T-cell (primary cell): Measurements from ENCODE around the gene C20orf204. TPM values are rescaled to one million over a fixed set of nuclear protein-coding genes. Genes with fewer than 3 reads are reported as not detected.

Source experiments
- ATAC-seq, 4 experiments: fragments of 200-7000 bp in 3 of 4; fragments of 150-1000 bp in 1 of 4; cut with Tn5 transposase; replicated peaks in 1 of 4; 1 replicate in 3 of 4; 2 replicates in 1 of 4; pipeline ENCODE4 v1.10.0; 2021; ENCODE audit warnings: moderate library complexity in 3 of 4, mild to moderate bottlenecking in 2 of 4, moderate number of reproducible peaks in 1 of 4
- CTCF ChIA-PET, 2 donors: fragments of 300-600 bp; sonication (Branson Sonifier 250); formaldehyde crosslinking; loops; one replicate each; lab custom pipeline; 2022; ENCODE audit warnings: antibody characterized with exemption in 2 of 2; lab: Charles Lee
- POLR2A ChIA-PET, 2 donors: fragments of 300-600 bp; sonication (Branson Sonifier 250); formaldehyde crosslinking; loops; one replicate each; lab custom pipeline; 2022; ENCODE audit warnings: antibody characterized with exemption in 2 of 2; lab: Charles Lee
- DNase-seq, 35 experiments: peaks; one replicate each; pipeline versions ENCODE4 v3.0.0 to v3.0.0-alpha.2; 2013 to 2023
- H3K27ac ChIP-seq: one replicate; pipeline ENCODE4 v1.5.1; 2013; ENCODE audit warnings: low read length
- H3K27me3 ChIP-seq, 2 experiments: replicated peaks in 1 of 2; 1 replicate in 1 of 2; 2 replicates in 1 of 2; pipeline versions ENCODE4 v1.6.1 to v1.7.0; 2013; ENCODE audit warnings: low read length in 1 of 2, mixed read lengths in 1 of 2; ENCODE audit not compliant: control insufficient read depth in 2 of 2, insufficient read depth in 2 of 2; ENCODE audit errors: extremely low read depth in 1 of 2
- H3K36me3 ChIP-seq, 2 donors: 1 replicate in 1 of 2; 2 replicates in 1 of 2; pipeline versions ENCODE4 v1.6.1 to v1.7.0; 2013; ENCODE audit warnings: low read length in 1 of 2; ENCODE audit not compliant: control insufficient read depth in 2 of 2, insufficient read depth in 1 of 2; ENCODE audit errors: extremely low read depth in 1 of 2
- H3K4me1 ChIP-seq, 2 experiments: 1 replicate in 1 of 2; 2 replicates in 1 of 2; pipeline versions ENCODE4 v1.6.1 to v1.7.0; 2013; ENCODE audit warnings: low read length in 2 of 2, mixed read lengths in 1 of 2; ENCODE audit not compliant: insufficient read depth in 2 of 2, control insufficient read depth in 1 of 2; ENCODE audit errors: extremely low read depth in 1 of 2
- H3K4me3 ChIP-seq, 2 donors: 1 replicate in 1 of 2; 2 replicates in 1 of 2; pipeline versions ENCODE4 v1.5.1 to v1.7.0; 2013; ENCODE audit warnings: mild to moderate bottlenecking in 2 of 2, low read length in 1 of 2, moderate library complexity in 1 of 2; ENCODE audit not compliant: control insufficient read depth in 1 of 2; ENCODE audit errors: extremely low read depth in 1 of 2
- H3K9me3 ChIP-seq: 2 replicates; pipeline ENCODE4 v1.7.0; 2013
- H3K27ac Mint-ChIP-seq, 2 donors: one replicate each; pipeline ENCODE4 v1.8.0; 2020 to 2021; ENCODE audit warnings: mild to moderate bottlenecking in 2 of 2, mixed read lengths in 2 of 2
- H3K27me3 Mint-ChIP-seq, 2 donors: one replicate each; pipeline ENCODE4 v1.8.0; 2021 to 2022; ENCODE audit warnings: mixed read lengths in 2 of 2
- H3K36me3 Mint-ChIP-seq: one replicate; pipeline ENCODE4 v1.8.0; 2021; ENCODE audit warnings: mixed read lengths
- H3K4me1 Mint-ChIP-seq, 3 donors: one replicate each; pipeline ENCODE4 v1.8.0; 2020 to 2022; ENCODE audit warnings: mixed read lengths in 3 of 3, mild to moderate bottlenecking in 1 of 3
- H3K4me3 Mint-ChIP-seq, 3 donors: one replicate each; pipeline ENCODE4 v1.8.0; 2020 to 2022; ENCODE audit warnings: mild to moderate bottlenecking in 3 of 3, mixed read lengths in 3 of 3, moderate library complexity in 3 of 3
- H3K9me3 Mint-ChIP-seq, 3 donors: one replicate each; pipeline ENCODE4 v1.8.0; 2020 to 2022; ENCODE audit warnings: mixed read lengths in 3 of 3
- WGBS: methylation state at CpG from one replicate; pipeline ENCODE4 v1.1.5; 2013; ENCODE audit warnings: missing lambda C conversion rate; ENCODE audit not compliant: insufficient coverage; 5-methylcytosine and 5-hydroxymethylcytosine counted together
- total RNA-seq, 35 experiments: library from RNA in 6 of 35; stranded (reverse) in 6 of 35; fragments of 120-200 nt in 1 of 35; gene quantifications; one replicate each; pipeline versions ENCODE4 v1.2.1 to v1.2.4 and lab custom pipeline; 2013 to 2026

Gene C20orf204
- total RNA-seq, 5 donors from 2014 or later (not counting 1 experiment from before 2014, with no cell fraction given), result 4.5 to 20.8 (median 9.5) TPM

DNA sequence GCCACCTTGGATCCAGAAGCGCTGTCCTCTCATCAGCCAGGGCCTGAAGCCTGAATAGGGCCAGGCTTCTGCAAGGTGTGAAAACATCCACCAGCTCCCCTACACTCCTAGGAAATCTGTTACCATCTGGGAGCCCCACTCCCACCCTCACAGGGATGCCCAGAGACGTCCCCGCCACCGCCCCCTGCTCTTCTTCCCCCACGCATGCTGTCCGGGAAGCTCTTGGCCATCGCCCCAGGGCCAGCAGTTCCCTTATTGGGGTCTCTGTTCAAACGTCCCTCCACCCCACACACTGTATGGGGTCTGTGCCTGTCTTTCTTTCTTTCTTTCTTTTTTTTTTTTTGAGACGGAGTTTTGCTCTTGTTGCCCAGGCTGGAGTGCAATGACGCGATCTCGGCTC is 39.6 kb downstream of the C20orf204 start:
- POLR2A ChIA-PET, result no interaction called here
- Histone ChIP-seq H3K4me1 (peaks cover 13 to 51% of the 10 kb centered on the region in 2 experiments), H3K36me3 (peaks cover 9 to 42% of the 10 kb centered on the region in 2 donors), H3K4me3 (no peak overlapping the region), H3K27ac (no peak overlapping the region), H3K27me3 (no peaks in the 10 kb centered on the region), H3K9me3 (no peaks in the 10 kb centered on the region)
- peak overlapping the region in 1 of 3 donors; percentile 91 for H3K4me3 Mint-ChIP-seq
- H3K27me3 Mint-ChIP-seq, result no peaks in the 10 kb centered on the region
- peaks cover 18 to 34% (median 25%) of the 10 kb centered on the region in 3 donors for H3K4me1 Mint-ChIP-seq
- DNase-seq (no peak), ATAC-seq (no peak)
- CTCF ChIA-PET, result no interaction called here
- H3K36me3 Mint-ChIP-seq, result peaks cover 3% of the 10 kb centered on the region
- WGBS, result 98% methylated on average over 7 of the region's 12 CpGs
- H3K9me3 Mint-ChIP-seq, result no peaks in the 10 kb centered on the region
- peak overlapping the region; percentile 22 to 43 for H3K27ac Mint-ChIP-seq

DNA sequence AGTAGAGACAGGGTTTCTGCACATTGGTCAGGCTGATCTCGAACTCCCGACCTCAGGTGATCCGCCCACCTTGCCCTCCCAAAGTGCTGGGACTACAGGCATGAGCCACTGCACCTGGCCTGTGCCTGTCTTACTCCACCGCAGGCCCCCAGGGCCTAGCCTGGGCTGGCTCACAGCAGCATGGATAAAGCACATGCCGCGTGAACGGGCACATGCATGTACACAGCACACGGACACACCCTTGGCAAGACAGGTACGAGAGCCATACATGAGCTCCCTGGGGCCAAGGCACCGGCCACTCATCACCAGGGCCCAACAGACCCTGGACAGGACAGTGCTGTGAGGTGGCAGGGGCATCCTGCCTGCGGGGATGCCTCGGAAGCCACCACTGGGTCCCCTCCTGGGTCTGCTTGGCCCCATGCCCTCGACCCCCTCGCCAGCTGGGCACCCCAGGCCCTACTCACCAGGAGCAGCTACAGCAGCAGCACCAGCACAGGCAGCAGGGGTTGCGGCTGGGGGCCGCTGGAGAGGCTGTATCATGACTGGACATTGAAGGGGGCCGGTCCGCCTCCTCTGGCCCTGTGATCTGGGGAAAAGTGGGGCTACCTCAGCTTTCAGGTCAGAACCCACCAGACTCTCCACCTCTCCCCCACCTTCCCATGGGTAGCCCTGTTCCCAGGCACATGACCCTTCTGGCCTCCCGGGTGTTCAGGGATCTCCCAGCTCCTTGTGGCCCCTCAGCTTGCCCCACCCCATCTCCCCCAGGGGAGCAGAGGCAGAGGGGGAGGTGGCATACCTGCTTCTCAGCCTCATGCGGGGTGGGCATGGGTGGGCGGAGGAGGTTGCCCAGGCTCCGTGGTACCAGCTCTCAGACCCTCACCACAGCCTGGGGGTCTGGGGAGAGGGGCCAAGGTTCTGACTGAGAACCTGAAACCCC is 40.3 kb downstream of the C20orf204 start:
- H3K27ac Mint-ChIP-seq, result peak overlapping the region; percentile 71 to 94
- WGBS, result 88% methylated on average over 16 of the region's 22 CpGs
- DNase-seq (no peak), ATAC-seq (no peak)
- Histone ChIP-seq H3K36me3 (peaks cover 9 to 42% of the 10 kb centered on the region in 2 donors), H3K4me3 (peak overlapping the region; percentile 90 to 97), H3K27me3 (no peaks in the 10 kb centered on the region), H3K27ac (peak overlapping the region; percentile 76), H3K4me1 (peaks cover 15 to 54% of the 10 kb centered on the region in 2 experiments), H3K9me3 (no peaks in the 10 kb centered on the region)
- H3K36me3 Mint-ChIP-seq, result peaks cover 3% of the 10 kb centered on the region
- POLR2A ChIA-PET, result no interaction called here
- no peaks in the 10 kb centered on the region for H3K27me3 Mint-ChIP-seq
- CTCF ChIA-PET, result no interaction called here
- peaks cover 25 to 34% (median 26%) of the 10 kb centered on the region in 3 donors for H3K4me1 Mint-ChIP-seq
- no peaks in the 10 kb centered on the region for H3K9me3 Mint-ChIP-seq
- H3K4me3 Mint-ChIP-seq, result peak overlapping the region in 2 of 3 donors; percentile 21 to 91

DNA sequence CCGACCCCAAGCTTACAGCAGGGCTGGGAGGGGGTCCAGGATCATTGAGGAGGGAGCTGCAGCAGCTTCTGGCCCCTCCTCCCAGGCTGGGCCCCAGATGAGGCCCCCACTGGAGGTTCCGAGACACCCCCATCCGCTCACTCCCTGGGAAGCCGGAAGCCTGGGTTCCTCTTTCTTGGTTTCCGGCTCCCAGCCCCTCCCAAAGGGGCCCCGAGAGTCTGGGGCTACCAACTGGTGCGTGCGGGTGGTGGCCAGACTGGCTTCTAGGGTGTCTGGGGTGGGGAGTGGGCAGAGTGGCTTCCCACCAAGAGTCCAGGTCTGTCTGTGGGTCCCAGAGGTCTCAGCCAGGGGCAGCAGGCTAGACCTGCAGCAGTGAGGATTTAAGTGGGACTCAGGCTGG is 41.1 kb downstream of the C20orf204 start:
- H3K27ac ChIP-seq, result peak overlapping the region; percentile 76
- Mint-ChIP-seq H3K27ac (peak overlapping the region; percentile 89 to 94), H3K9me3 (no peaks in the 10 kb centered on the region), H3K4me3 (peak overlapping the region; percentile 83 to 91 (median 88)), H3K36me3 (peaks cover 3% of the 10 kb centered on the region), H3K27me3 (no peaks in the 10 kb centered on the region), H3K4me1 (peaks cover 31 to 36% (median 33%) of the 10 kb centered on the region in 3 donors)
- peaks cover 9 to 38% of the 10 kb centered on the region in 2 donors for H3K36me3 ChIP-seq
- H3K4me1 ChIP-seq, result peaks cover 18 to 56% of the 10 kb centered on the region in 2 experiments
- WGBS, result 10% methylated on average over 7 of the region's 8 CpGs
- peak in 7 of 35 experiments; percentile 20 to 57 (median 31) for DNase-seq
- POLR2A ChIA-PET, result no interaction called here
- no peaks in the 10 kb centered on the region for H3K27me3 ChIP-seq
- peak overlapping the region; percentile 90 to 97 for H3K4me3 ChIP-seq
- no peaks in the 10 kb centered on the region for H3K9me3 ChIP-seq
- peak in 2 of 4 experiments; percentile 10 to 21 for ATAC-seq
- CTCF ChIA-PET, result no interaction called here

DNA sequence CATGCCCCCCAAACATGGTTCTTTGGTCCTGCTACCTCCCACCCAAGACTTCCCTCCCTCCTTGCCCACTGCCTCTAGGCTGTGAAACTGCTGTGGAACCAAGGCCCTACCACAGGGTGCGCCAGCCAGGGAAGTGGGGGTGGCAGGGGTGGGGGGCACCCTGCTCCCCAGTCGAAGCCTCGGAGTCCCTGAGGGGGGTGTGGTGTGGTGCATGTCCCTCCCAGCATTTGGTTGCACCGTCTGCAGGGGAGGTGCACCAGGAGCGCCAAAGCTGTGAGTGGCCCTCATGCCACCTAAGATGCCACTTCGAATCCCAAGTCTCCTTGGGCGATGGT is 41.5 kb downstream of the C20orf204 start:
- ChIA-PET CTCF (interaction anchor here in 1 of 2 donors (0.6 kb wide), 1 partner anchor 176 kb away, joined by 4 read pairs; no protein-coding TSS in a partner anchor), POLR2A (no interaction called here)
- no peaks in the 10 kb centered on the region for H3K27me3 Mint-ChIP-seq
- Histone ChIP-seq H3K4me1 (peaks cover 20 to 60% of the 10 kb centered on the region in 2 experiments), H3K36me3 (peaks cover 7 to 34% of the 10 kb centered on the region in 2 donors), H3K27ac (peak overlapping the region; percentile 76), H3K9me3 (no peaks in the 10 kb centered on the region), H3K27me3 (no peaks in the 10 kb centered on the region), H3K4me3 (peak overlapping the region; percentile 90 to 97)
- DNase-seq (no peak), ATAC-seq (peak in 3 of 4 experiments; percentile 2 to 3 (median 2))
- H3K27ac Mint-ChIP-seq, result peak overlapping the region; percentile 89 to 94
- no peaks in the 10 kb centered on the region for H3K9me3 Mint-ChIP-seq
- H3K36me3 Mint-ChIP-seq, result peaks cover 3% of the 10 kb centered on the region
- H3K4me3 Mint-ChIP-seq, result peak overlapping the region; percentile 83 to 91 (median 88)
- H3K4me1 Mint-ChIP-seq, result peaks cover 34 to 37% (median 37%) of the 10 kb centered on the region in 3 donors
- WGBS, result 0% methylated on average over 7 of the region's 7 CpGs

DNA sequence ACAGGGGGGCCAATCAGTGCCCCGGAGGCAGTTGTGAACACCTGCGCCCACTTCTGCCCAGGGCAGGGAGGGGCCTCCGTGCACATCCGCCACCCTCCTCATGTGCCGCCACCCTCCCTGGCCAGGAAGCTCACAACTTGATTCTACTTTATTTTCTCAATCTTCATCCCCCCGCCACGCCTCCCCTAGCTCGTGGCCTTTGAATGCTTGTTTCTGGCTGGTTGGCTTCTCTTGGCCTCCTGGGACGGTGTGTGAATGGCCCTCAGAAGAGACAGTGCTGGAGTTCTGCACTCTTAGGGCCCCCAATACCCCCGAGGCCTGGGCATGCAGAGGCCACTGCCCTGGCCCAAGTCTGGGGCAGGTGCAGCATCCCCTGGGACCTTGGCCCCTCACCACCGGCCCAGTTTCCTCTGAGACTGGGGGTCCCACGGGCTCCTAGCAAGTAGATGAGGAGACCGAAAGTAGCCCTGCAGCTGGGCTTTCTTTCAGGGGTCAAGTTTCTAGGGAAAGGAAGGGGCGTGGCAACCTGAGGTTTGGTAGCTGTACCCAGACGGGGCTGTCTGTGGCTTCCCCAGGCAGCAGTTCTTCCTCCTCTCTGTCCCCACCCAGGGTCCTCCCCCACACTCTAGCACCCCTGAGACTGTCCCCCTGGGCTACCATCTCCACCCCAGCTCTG is 42.0 kb downstream of the C20orf204 start:
- Mint-ChIP-seq H3K4me3 (peak overlapping the region; percentile 83 to 91 (median 88)), H3K27ac (peak overlapping the region; percentile 89 to 94), H3K4me1 (peaks cover 37 to 42% (median 40%) of the 10 kb centered on the region in 3 donors), H3K9me3 (no peaks in the 10 kb centered on the region), H3K27me3 (no peaks in the 10 kb centered on the region), H3K36me3 (peaks cover 3% of the 10 kb centered on the region)
- Histone ChIP-seq H3K27me3 (peaks cover 0 to 3% of the 10 kb centered on the region in 2 experiments), H3K9me3 (no peaks in the 10 kb centered on the region), H3K36me3 (peaks cover 3 to 30% of the 10 kb centered on the region in 2 donors), H3K27ac (peak overlapping the region; percentile 76), H3K4me3 (peak overlapping the region; percentile 90 to 97), H3K4me1 (peaks cover 23 to 65% of the 10 kb centered on the region in 2 experiments)
- ATAC-seq, result peak; percentile 62 to 71 (median 68)
- peak; percentile 53 to 80 (median 70) for DNase-seq
- CTCF ChIA-PET, result interaction anchor here in 1 of 2 donors (0.6 kb wide), 1 partner anchor 176 kb away, joined by 4 read pairs; no protein-coding TSS in a partner anchor
- 0% methylated on average over 10 of the region's 15 CpGs for WGBS
- POLR2A ChIA-PET, result no interaction called here

DNA sequence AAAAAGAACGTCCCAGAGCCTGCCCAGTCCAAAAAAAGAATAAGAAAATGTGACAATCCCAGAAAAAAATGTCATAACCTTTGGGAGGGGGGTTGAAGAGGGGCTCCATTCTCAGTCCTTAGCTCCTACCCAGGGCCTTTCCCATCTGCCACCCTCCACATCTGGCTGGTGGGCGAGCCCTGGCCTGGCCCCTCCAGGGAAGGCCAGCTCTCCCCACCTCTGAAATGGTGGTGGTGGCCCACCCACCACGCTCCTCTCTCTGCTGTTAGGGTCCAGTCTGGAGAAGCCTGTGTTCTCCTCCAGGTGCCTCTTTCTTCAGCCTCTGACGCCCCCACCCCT is 42.9 kb downstream of the C20orf204 start:
- CTCF ChIA-PET, result no interaction called here
- H3K27me3 Mint-ChIP-seq, result no peaks in the 10 kb centered on the region
- peak overlapping the region; percentile 89 to 94 for H3K27ac Mint-ChIP-seq
- peaks cover 25 to 69% of the 10 kb centered on the region in 2 experiments for H3K4me1 ChIP-seq
- peak overlapping the region; percentile 90 to 97 for H3K4me3 ChIP-seq
- H3K36me3 Mint-ChIP-seq, result peaks cover 3% of the 10 kb centered on the region
- H3K4me3 Mint-ChIP-seq, result peak overlapping the region; percentile 83 to 91 (median 88)
- peaks cover 0 to 7% of the 10 kb centered on the region in 2 experiments for H3K27me3 ChIP-seq
- H3K4me1 Mint-ChIP-seq, result peaks cover 40 to 46% (median 43%) of the 10 kb centered on the region in 3 donors
- H3K9me3 Mint-ChIP-seq, result no peaks in the 10 kb centered on the region
- H3K36me3 ChIP-seq, result peaks cover 0 to 21% of the 10 kb centered on the region in 2 donors
- 0% methylated on average over 2 of the region's 4 CpGs for WGBS
- POLR2A ChIA-PET, result no interaction called here
- H3K9me3 ChIP-seq, result no peaks in the 10 kb centered on the region
- DNase-seq (no peak), ATAC-seq (no peak)
- peak overlapping the region; percentile 76 for H3K27ac ChIP-seq
